Daoy (cell line): ENCODE measurements around the gene STX16. TPM values are rescaled to one million over a fixed set of nuclear protein-coding genes. Genes with fewer than 3 reads are reported as not detected.

Experiments used
- DNase-seq: peaks from one replicate; pipeline ENCODE4 v3.0.0-alpha.2; 2015; ENCODE audit warnings: low read depth
- total RNA-seq: library from RNA; depleted of rRNA; stranded (reverse); fragments of >200 nt; shearing (Covaris generic); gene quantifications from 2 replicates; pipeline ENCODE4 v1.2.3, GENCODE V29; 2014

The STX16 gene
- total RNA-seq, 1 experiment from 2014 or later, result 12.1 TPM

GRCh38 chr20:58675641-58676040 is 24.6 kb downstream of the STX16 start:
- no peak for DNase-seq

GRCh38 chr20:58676161-58676560 is 25.1 kb downstream of the STX16 start:
- no peak for DNase-seq

GRCh38 chr20:58677079-58677604 is 26.1 kb downstream of the STX16 start:
- DNase-seq, result no peak

GRCh38 chr20:58677808-58678207 is 26.7 kb downstream of the STX16 start:
- DNase-seq, result no peak

GRCh38 chr20:58678806-58679205 is 27.7 kb downstream of the STX16 start:
- DNase-seq, result no peak

- DNase-seq, result no peak
Observed at GRCh38 chr20:58682656-58683531, 31.8 kb downstream of the STX16 start.

- DNase-seq, result no peak
Observed at GRCh38 chr20:58684291-58684690, 33.2 kb downstream of the STX16 start.

- no peak for DNase-seq
Observed at GRCh38 chr20:58685988-58686387, 34.9 kb downstream of the STX16 start.

- DNase-seq, result no peak
Observed at GRCh38 chr20:58688414-58688813, 37.3 kb downstream of the STX16 start.

- DNase-seq, result no peak
Observed at GRCh38 chr20:58688840-58689239, 37.8 kb downstream of the STX16 start.

- no peak for DNase-seq
Observed at GRCh38 chr20:58690396-58691135, 39.5 kb downstream of the STX16 start.

- DNase-seq, result no peak
Observed at GRCh38 chr20:58691773-58692578, 40.9 kb downstream of the STX16 start.

GRCh38 chr20:58692579-58693225 is 41.6 kb downstream of the STX16 start, which contains the start of gene NPEPL1:
Gene NPEPL1 (plus strand): TSS chr20:58692800. CDS start chr20:58692901, 101 bp downstream.
- DNase-seq, result peak; percentile 80

- DNase-seq, result no peak
Observed at GRCh38 chr20:58693226-58694006, 42.3 kb downstream of the STX16 start.

GRCh38 chr20:58694241-58695083 is 43.4 kb downstream of the STX16 start:
- no peak for DNase-seq

- no peak for DNase-seq
Observed at GRCh38 chr20:58695084-58695722, 44.1 kb downstream of the STX16 start.

- no peak for DNase-seq
Observed at GRCh38 chr20:58695895-58696375, 44.9 kb downstream of the STX16 start.

- no peak for DNase-seq
Observed at GRCh38 chr20:58696411-58696961, 45.4 kb downstream of the STX16 start.
